MM.1S (cell line): ENCODE measurements around the gene NPS.

Source experiments
- EZH2 ChIP-seq: fragments of 300-600 bp; sonication (generic); optimal IDR thresholded peaks from 2 replicates; pipeline ENCODE3; 2017; ENCODE audit warnings: low read depth, mild to moderate bottlenecking, antibody characterized with exemption, low read length, mixed read lengths
- EZH2phosphoT487 ChIP-seq: fragments of 300-600 bp; sonication (generic); IDR thresholded peaks from 2 replicates; pipeline ENCODE4 v1.6.1; 2018; ENCODE audit warnings: antibody characterized with exemption, low read length
- TF ChIP-seq, protein P1 (sequence below): fragments of 300-600 bp; sonication (generic); IDR thresholded peaks from 2 replicates; pipeline ENCODE4 v1.5.1; 2016; ENCODE audit warnings: antibody characterized with exemption, low read length, mixed read lengths

- TF ChIP-seq, protein P1, sequence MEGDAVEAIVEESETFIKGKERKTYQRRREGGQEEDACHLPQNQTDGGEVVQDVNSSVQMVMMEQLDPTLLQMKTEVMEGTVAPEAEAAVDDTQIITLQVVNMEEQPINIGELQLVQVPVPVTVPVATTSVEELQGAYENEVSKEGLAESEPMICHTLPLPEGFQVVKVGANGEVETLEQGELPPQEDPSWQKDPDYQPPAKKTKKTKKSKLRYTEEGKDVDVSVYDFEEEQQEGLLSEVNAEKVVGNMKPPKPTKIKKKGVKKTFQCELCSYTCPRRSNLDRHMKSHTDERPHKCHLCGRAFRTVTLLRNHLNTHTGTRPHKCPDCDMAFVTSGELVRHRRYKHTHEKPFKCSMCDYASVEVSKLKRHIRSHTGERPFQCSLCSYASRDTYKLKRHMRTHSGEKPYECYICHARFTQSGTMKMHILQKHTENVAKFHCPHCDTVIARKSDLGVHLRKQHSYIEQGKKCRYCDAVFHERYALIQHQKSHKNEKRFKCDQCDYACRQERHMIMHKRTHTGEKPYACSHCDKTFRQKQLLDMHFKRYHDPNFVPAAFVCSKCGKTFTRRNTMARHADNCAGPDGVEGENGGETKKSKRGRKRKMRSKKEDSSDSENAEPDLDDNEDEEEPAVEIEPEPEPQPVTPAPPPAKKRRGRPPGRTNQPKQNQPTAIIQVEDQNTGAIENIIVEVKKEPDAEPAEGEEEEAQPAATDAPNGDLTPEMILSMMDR, result no peak
- TF ChIP-seq EZH2 (no peak), EZH2phosphoT487 (no peak)
Observed at GRCh38 chr10:127527320-127527719, 21.8 kb upstream of the NPS start.
